Nephron progenitor cell (in vitro differentiated cells): ENCODE measurements around the gene RBM20.

ENCODE experiments used
- DNase-seq: peaks from one replicate; pipeline ENCODE4 v3.0.0; 2021
- H3K27ac Mint-ChIP-seq: 2 replicates; pipeline ENCODE4 v1.8.0; 2021; ENCODE audit warnings: mild to moderate bottlenecking, moderate library complexity, mixed read lengths
- H3K27me3 Mint-ChIP-seq: 2 replicates; pipeline ENCODE4 v1.8.0; 2021; ENCODE audit warnings: mild to moderate bottlenecking, low read depth, mixed read lengths; ENCODE audit not compliant: poor library complexity
- H3K36me3 Mint-ChIP-seq: 2 replicates; pipeline ENCODE4 v1.8.0; 2021; ENCODE audit warnings: low read depth, mixed read lengths
- H3K4me1 Mint-ChIP-seq: 2 replicates; pipeline ENCODE4 v1.8.0; 2021; ENCODE audit warnings: mixed read lengths
- H3K4me3 Mint-ChIP-seq: 2 replicates; pipeline ENCODE4 v1.8.0; 2021; ENCODE audit warnings: mild to moderate bottlenecking, moderate library complexity, mixed read lengths
- H3K9me3 Mint-ChIP-seq: 2 replicates; pipeline ENCODE4 v1.8.0; 2021; ENCODE audit warnings: mild to moderate bottlenecking, moderate library complexity, mixed read lengths
- CTCF ChIP-seq: fragments of 200-600 bp; sonication (generic); IDR thresholded peaks from 2 replicates; pipeline ENCODE4 v1.5.0; 2021; ENCODE audit warnings: antibody characterized with exemption

RBM20 gene

GRCh38 chr10:110813743-110814472 is 169.8 kb downstream of the RBM20 start:
- DNase-seq, result no peak
- Mint-ChIP-seq H3K4me1 (peaks cover 13% of the 10 kb centered on the region), H3K27me3 (peaks cover 3% of the 10 kb centered on the region), H3K9me3 (no peaks in the 10 kb centered on the region), H3K4me3 (no peak overlapping the region), H3K27ac (peak overlapping the region; percentile 32), H3K36me3 (peaks cover 9% of the 10 kb centered on the region)
- no peak for TF ChIP-seq CTCF

GRCh38 chr10:110815354-110816004 is 171.3 kb downstream of the RBM20 start:
- Mint-ChIP-seq H3K4me3 (no peak overlapping the region), H3K4me1 (peaks cover 13% of the 10 kb centered on the region), H3K9me3 (no peaks in the 10 kb centered on the region), H3K27me3 (peaks cover 3% of the 10 kb centered on the region), H3K27ac (no peak overlapping the region), H3K36me3 (peaks cover 9% of the 10 kb centered on the region)
- no peak for TF ChIP-seq CTCF
- DNase-seq, result no peak

- no peaks in the 10 kb centered on the region for H3K9me3 Mint-ChIP-seq
- H3K36me3 Mint-ChIP-seq, result peaks cover 5% of the 10 kb centered on the region
- peaks cover 22% of the 10 kb centered on the region for H3K4me1 Mint-ChIP-seq
- no peak for DNase-seq
- H3K27me3 Mint-ChIP-seq, result peaks cover 3% of the 10 kb centered on the region
- H3K4me3 Mint-ChIP-seq, result no peak overlapping the region
- TF ChIP-seq CTCF, result no peak
- H3K27ac Mint-ChIP-seq, result no peak overlapping the region
Observed at GRCh38 chr10:110817614-110818013, 173.5 kb downstream of the RBM20 start.

- no peak for TF ChIP-seq CTCF
- H3K27ac Mint-ChIP-seq, result no peak overlapping the region
- H3K4me1 Mint-ChIP-seq, result peaks cover 28% of the 10 kb centered on the region
- no peak for DNase-seq
- H3K36me3 Mint-ChIP-seq, result no peaks in the 10 kb centered on the region
- no peak overlapping the region for H3K4me3 Mint-ChIP-seq
- no peaks in the 10 kb centered on the region for H3K9me3 Mint-ChIP-seq
- peaks cover 3% of the 10 kb centered on the region for H3K27me3 Mint-ChIP-seq
Observed at GRCh38 chr10:110818311-110819256, 174.4 kb downstream of the RBM20 start.

GRCh38 chr10:110820321-110820814 is 176.2 kb downstream of the RBM20 start:
- peaks cover 3% of the 10 kb centered on the region for H3K27me3 Mint-ChIP-seq
- H3K27ac Mint-ChIP-seq, result peak overlapping the region; percentile 60
- H3K9me3 Mint-ChIP-seq, result no peaks in the 10 kb centered on the region
- DNase-seq, result no peak
- no peaks in the 10 kb centered on the region for H3K36me3 Mint-ChIP-seq
- no peak overlapping the region for H3K4me3 Mint-ChIP-seq
- TF ChIP-seq CTCF, result no peak
- peaks cover 44% of the 10 kb centered on the region for H3K4me1 Mint-ChIP-seq
